PC-3 (cell line): ENCODE data around the gene DYRK3. TPM values are rescaled to one million over a fixed set of nuclear protein-coding genes. Genes with fewer than 3 reads are reported as not detected.

Experiments
- ATAC-seq: fragments of 200-7000 bp; cut with Tn5 transposase; 2 replicates; pipeline ENCODE4 v1.9.1; 2020; ENCODE audit warnings: mild to moderate bottlenecking, moderate library complexity
- BruUV-seq: library from RNA; stranded (reverse); fragments of 400-500 nt; replicated peaks from 2 replicates; lab custom pipeline; 2021; lab: Mats Ljungman, UMichigan
- CTCF ChIA-PET: fragments of 300-600 bp; sonication (Branson Sonifier 250); formaldehyde crosslinking; loops from one replicate; lab custom pipeline; 2022; ENCODE audit warnings: antibody characterized with exemption; lab: Charles Lee
- POLR2A ChIA-PET: fragments of 300-600 bp; sonication (Branson Sonifier 250); formaldehyde crosslinking; loops from one replicate; lab custom pipeline; 2022; ENCODE audit warnings: antibody characterized with exemption; ENCODE audit not compliant: unreplicated experiment; lab: Charles Lee
- DNase-seq: peaks from one replicate; pipeline ENCODE4 v3.0.0-alpha.2; 2015
- H2AFZ ChIP-seq: fragments of 300-600 bp; sonication (generic); 2 replicates; pipeline ENCODE4 v1.6.0; 2016; ENCODE audit warnings: antibody characterized with exemption, low read length
- H3F3A ChIP-seq: fragments of 300-600 bp; sonication (generic); one replicate; pipeline ENCODE4 v1.6.0; 2017; ENCODE audit warnings: antibody characterized with exemption, low read length, control low read depth, mild to moderate bottlenecking; ENCODE audit not compliant: unreplicated experiment
- H3K27ac ChIP-seq: fragments of 300-600 bp; sonication (generic); 2 replicates; pipeline ENCODE4 v1.5.1; 2016; ENCODE audit warnings: mild to moderate bottlenecking, low read length
- H3K27me3 ChIP-seq: fragments of 300-600 bp; sonication (generic); 2 replicates; pipeline ENCODE4 v1.6.1; 2016; ENCODE audit warnings: low read length, mixed read lengths
- H3K36me3 ChIP-seq: fragments of 300-600 bp; sonication (generic); 2 replicates; pipeline ENCODE4 v1.6.1; 2016; ENCODE audit warnings: low read depth, mixed run types, low read length, mixed read lengths
- H3K4me1 ChIP-seq: fragments of 300-600 bp; sonication (generic); 2 replicates; pipeline ENCODE4 v1.5.1; 2016; ENCODE audit warnings: low read length; ENCODE audit not compliant: insufficient read depth
- H3K4me2 ChIP-seq: fragments of 300-600 bp; sonication (generic); 2 replicates; pipeline ENCODE4 v1.6.0; 2016; ENCODE audit warnings: low read length
- H3K4me3 ChIP-seq: fragments of 300-600 bp; sonication (generic); 2 replicates; pipeline ENCODE4 v1.5.1; 2016; ENCODE audit warnings: mild to moderate bottlenecking, low read length, mixed read lengths
- H3K79me2 ChIP-seq: fragments of 300-600 bp; sonication (generic); 2 replicates; pipeline ENCODE4 v1.6.1; 2017; ENCODE audit warnings: low read length, mixed read lengths
- H3K9ac ChIP-seq: fragments of 300-600 bp; sonication (generic); 2 replicates; pipeline ENCODE4 v1.6.0; 2016; ENCODE audit warnings: mild to moderate bottlenecking, low read length
- H3K9me2 ChIP-seq: fragments of 300-600 bp; sonication (generic); replicated peaks from 2 replicates; pipeline ENCODE4 v1.6.1; 2016; ENCODE audit warnings: mixed run types, low read length, mixed read lengths
- H3K9me3 ChIP-seq: fragments of 300-600 bp; sonication (generic); 2 replicates; pipeline ENCODE4 v1.6.1; 2016; ENCODE audit warnings: low read length, mixed read lengths
- H4K20me1 ChIP-seq: fragments of 300-600 bp; sonication (generic); 2 replicates; pipeline ENCODE4 v1.6.1; 2016; ENCODE audit warnings: low read length, mixed read lengths
- CTCF ChIP-seq: fragments of 300-600 bp; sonication (generic); conservative IDR thresholded peaks from 2 replicates; pipeline ENCODE4 v1.5.1; 2017; ENCODE audit warnings: antibody characterized with exemption, low read depth, mild to moderate bottlenecking, low read length
- EZH2 ChIP-seq: fragments of 300-600 bp; sonication (generic); IDR thresholded peaks from one replicate; pipeline ENCODE4 v1.6.1; 2017; ENCODE audit warnings: antibody characterized with exemption, mild to moderate bottlenecking, low read length; ENCODE audit not compliant: unreplicated experiment
- EZH2phosphoT487 ChIP-seq: fragments of 300-600 bp; sonication (generic); IDR thresholded peaks from 2 replicates; pipeline ENCODE4 v1.6.1; 2018; ENCODE audit warnings: mild to moderate bottlenecking, antibody characterized with exemption, low read length, borderline replicate concordance
- intact Hi-C: fragments of 100-400 bp; cut with micrococcal nuclease; formaldehyde crosslinking; loops from 2 replicates; pipeline ENCODE4 v1.9.0; 2023
- total RNA-seq: library from RNA; depleted of rRNA; stranded (reverse); fragments of >200 nt; gene quantifications from 2 replicates; pipeline ENCODE4 v1.2.3, GENCODE V29; 2014

Gene DYRK3
- total RNA-seq, 1 experiment from 2014 or later, result 12.1 TPM

GRCh38 chr1:206608108-206608698 lies 27.1 kb upstream of the DYRK3 start:
- peaks cover 16% of the 10 kb centered on the region for H3K79me2 ChIP-seq
- DNase-seq, result peak; percentile 68
- H3K9me2 ChIP-seq, result no peaks in the 10 kb centered on the region
- H3K27me3 ChIP-seq, result no peaks in the 10 kb centered on the region
- no TSS peak for BruUV-seq
- peaks cover 6% of the 10 kb centered on the region for H3F3A ChIP-seq
- ChIA-PET POLR2A (no interaction called here), CTCF (no interaction called here)
- intact Hi-C loops, result loop anchor here (1.0 to 5.0 kb wide), 2 partner anchors 56 to 304 kb away; no protein-coding TSS in a partner anchor
- no peak overlapping the region for H3K4me3 ChIP-seq
- no peak for ATAC-seq
- no peak for TF ChIP-seq EZH2phosphoT487
- peak; percentile 99 for TF ChIP-seq CTCF
- no peak overlapping the region for H2AFZ ChIP-seq
- H3K9me3 ChIP-seq, result no peaks in the 10 kb centered on the region
- H3K4me1 ChIP-seq, result peaks cover 7% of the 10 kb centered on the region
- H3K27ac ChIP-seq, result no peak overlapping the region
- H3K4me2 ChIP-seq, result no peak overlapping the region
- H3K9ac ChIP-seq, result no peak overlapping the region
- no peaks in the 10 kb centered on the region for H4K20me1 ChIP-seq
- H3K36me3 ChIP-seq, result peaks cover 39% of the 10 kb centered on the region

GRCh38 chr1:206609229-206609991 lies 25.9 kb upstream of the DYRK3 start:
- CTCF ChIA-PET, result no interaction called here
- Histone ChIP-seq H3K4me2 (no peak overlapping the region), H3K79me2 (peaks cover 16% of the 10 kb centered on the region), H3K36me3 (peaks cover 31% of the 10 kb centered on the region), H2AFZ (no peak overlapping the region), H3K4me1 (peaks cover 7% of the 10 kb centered on the region), H3K9me3 (no peaks in the 10 kb centered on the region), H3K9ac (no peak overlapping the region), H3K4me3 (no peak overlapping the region), H3F3A (peaks cover 6% of the 10 kb centered on the region), H3K27me3 (no peaks in the 10 kb centered on the region), H3K9me2 (no peaks in the 10 kb centered on the region), H3K27ac (no peak overlapping the region), H4K20me1 (no peaks in the 10 kb centered on the region)
- no TSS peak for BruUV-seq
- DNase-seq (no peak), ATAC-seq (no peak)
- no peak for TF ChIP-seq EZH2
- no peak for TF ChIP-seq CTCF
- TF ChIP-seq EZH2phosphoT487, result no peak
- intact Hi-C loops, result loop anchor here (5.0 kb wide), 1 partner anchor 303 kb away; no protein-coding TSS in a partner anchor
- POLR2A ChIA-PET, result interaction anchor here (0.6 kb wide), 1 partner anchor 109 kb away, joined by 4 read pairs; no protein-coding TSS in a partner anchor
